GM12878 (cell line): ENCODE results near the gene PVALEF. TPM values are rescaled to one million over a fixed set of nuclear protein-coding genes. Genes with fewer than 3 reads are reported as not detected.
A peak's percentile ranks its signal among the peaks of the same experiment; 100 is the strongest.

Experiments used
- CHD4 ChIP-seq: fragments of 200-600 bp; sonication (generic); IDR thresholded peaks from 2 replicates; pipeline ENCODE4 v1.6.1; 2016; ENCODE audit warnings: mild to moderate bottlenecking
- EED ChIP-seq: sonication (generic); IDR thresholded peaks from 2 replicates; pipeline ENCODE4 v1.6.1; 2016; ENCODE audit warnings: antibody characterized with exemption, low read depth
- EGR1 ChIP-seq, 2 experiments: IDR thresholded peaks; 1 replicate in 1 of 2; 2 replicates in 1 of 2; pipeline ENCODE4 v1.6.1; 2011 to 2012; ENCODE audit warnings: low read depth in 2 of 2, low read length in 2 of 2, borderline replicate concordance in 1 of 2, mild to moderate bottlenecking in 1 of 2, moderate library complexity in 1 of 2
- FOS ChIP-seq: IDR thresholded peaks from 3 replicates; pipeline ENCODE4 v1.6.1; 2011; ENCODE audit warnings: borderline replicate concordance; ENCODE audit not compliant: insufficient read length; ENCODE audit errors: extremely low read depth
- HDGF ChIP-seq: fragments of 450-650 bp; IDR thresholded peaks from 2 replicates; pipeline ENCODE4 v1.6.1; 2016; ENCODE audit warnings: antibody characterized with exemption
- JUNB ChIP-seq: IDR thresholded peaks from 2 replicates; pipeline ENCODE4 v1.6.1; 2016; ENCODE audit warnings: antibody characterized with exemption, mild to moderate bottlenecking
- JUND ChIP-seq: IDR thresholded peaks from 2 replicates; pipeline ENCODE4 v1.6.1; 2012; ENCODE audit warnings: low read depth, mild to moderate bottlenecking, low read length, improper control_type of control experiment, moderate library complexity
- KAT2A ChIP-seq: conservative IDR thresholded peaks from 2 replicates; pipeline ENCODE4 v1.6.1; 2011; ENCODE audit warnings: low read depth, low read length; ENCODE audit not compliant: control insufficient read depth
- LARP7 ChIP-seq: fragments of 450-650 bp; IDR thresholded peaks from 2 replicates; pipeline ENCODE4 v1.6.1; 2017; ENCODE audit warnings: mild to moderate bottlenecking
- NR2F1 ChIP-seq: fragments of 450-650 bp; conservative IDR thresholded peaks from 2 replicates; pipeline ENCODE4 v1.6.1; 2017; ENCODE audit warnings: mild to moderate bottlenecking
- PML ChIP-seq: IDR thresholded peaks from 2 replicates; pipeline ENCODE4 v1.6.1; 2012; ENCODE audit warnings: low read length, inconsistent platforms
- POLR2A ChIP-seq: IDR thresholded peaks from 2 replicates; pipeline ENCODE4 v1.6.1; 2011; ENCODE audit warnings: low read depth, mild to moderate bottlenecking, low read length
- RAD51 ChIP-seq: fragments of 450-650 bp; IDR thresholded peaks from 2 replicates; pipeline ENCODE4 v1.6.1; 2016; ENCODE audit warnings: moderate library complexity, mild to moderate bottlenecking, inconsistent platforms
- RFX5 ChIP-seq: IDR thresholded peaks from 2 replicates; pipeline ENCODE4 v1.6.1; 2011; ENCODE audit warnings: low read depth, low read length, improper control_type of control experiment
- SIX5 ChIP-seq: IDR thresholded peaks from 2 replicates; pipeline ENCODE4 v1.6.1; 2011; ENCODE audit warnings: mild to moderate bottlenecking, low read depth, low read length, moderate library complexity; ENCODE audit not compliant: severe bottlenecking
- SMC3 ChIP-seq: IDR thresholded peaks from 2 replicates; pipeline ENCODE4 v1.6.1; 2011; ENCODE audit warnings: low read length, improper control_type of control experiment, borderline replicate concordance
- STAT3 ChIP-seq: IDR thresholded peaks from 2 replicates; pipeline ENCODE4 v1.6.1; 2011; ENCODE audit warnings: low read depth, low read length, improper control_type of control experiment
- SUPT20H ChIP-seq: IDR thresholded peaks from 2 replicates; pipeline ENCODE4 v1.6.1; 2011; ENCODE audit warnings: low read depth, mild to moderate bottlenecking, low read length, moderate library complexity, borderline replicate concordance; ENCODE audit not compliant: control insufficient read depth
- TAF1 ChIP-seq: IDR thresholded peaks from 2 replicates; pipeline ENCODE4 v1.6.1; 2011; ENCODE audit warnings: mild to moderate bottlenecking, low read depth, low read length, borderline replicate concordance
- TCF12 ChIP-seq: IDR thresholded peaks from 2 replicates; pipeline ENCODE4 v1.6.1; 2011; ENCODE audit warnings: low read depth, mild to moderate bottlenecking, low read length
- YY1 ChIP-seq: IDR thresholded peaks from 2 replicates; pipeline ENCODE4 v1.6.1; 2011; ENCODE audit warnings: low read depth, mild to moderate bottlenecking, low read length
- ZNF622 ChIP-seq: fragments of 450-650 bp; IDR thresholded peaks from 2 replicates; pipeline ENCODE4 v1.6.1; 2017; ENCODE audit warnings: mild to moderate bottlenecking, inconsistent platforms
- polyA plus RNA-seq, 11 experiments: library from polyadenylated mRNA; depleted of rRNA in 4 of 11; unstranded in 6 of 11; stranded (reverse) in 5 of 11; fragments of >200 nt; fragmentation: Nextera tagmentation in 4 of 11; fragmentation: Illumina TruSeq in 1 of 11; extraction: Ambion mirVana in 4 of 11; extraction: Trizol in 1 of 11; gene quantifications; 1 replicate in 1 of 11; 2 replicates in 10 of 11; pipeline versions ENCODE4 v1.2.1 to v1.2.3, GENCODE V29; 2011 to 2016; ENCODE audit warnings: inconsistent platforms in 2 of 11, missing spikeins in 2 of 11, low read depth in 1 of 11
- total RNA-seq, 4 experiments: library from RNA; depleted of rRNA in 3 of 4; stranded (reverse); fragments of >200 nt in 3 of 4; fragmentation: Illumina TruSeq in 1 of 4; extraction: Trizol in 1 of 4; gene quantifications; 2 replicates each; pipeline versions ENCODE4 v1.2.1 to v1.2.3, GENCODE V29; 2013 to 2021
- TF ChIP-seq, protein P1 (sequence below): fragments of 450-650 bp; formaldehyde crosslinking; IDR thresholded peaks from 2 replicates; pipeline ENCODE4 v1.4.0; 2020; ENCODE audit warnings: mild to moderate bottlenecking, moderate library complexity
- TF ChIP-seq, protein P2 (sequence below), 3 experiments: IDR thresholded peaks in 2 of 3; conservative IDR thresholded peaks in 1 of 3; 2 replicates each; pipeline ENCODE4 v1.5.1; 2011; ENCODE audit warnings: low read depth in 3 of 3, low read length in 3 of 3, mild to moderate bottlenecking in 3 of 3, control low read depth in 2 of 3, moderate library complexity in 2 of 3, inconsistent platforms in 1 of 3, mixed read lengths in 1 of 3; ENCODE audit not compliant: control insufficient read depth in 2 of 3, insufficient read depth in 1 of 3; ENCODE audit errors: extremely low read depth in 1 of 3
- TF ChIP-seq, protein P3 (sequence below): IDR thresholded peaks from 2 replicates; pipeline ENCODE4 v1.6.1; 2011; ENCODE audit warnings: borderline replicate concordance, low read depth, mild to moderate bottlenecking, moderate library complexity, mixed read lengths, low read length; ENCODE audit not compliant: insufficient read depth; ENCODE audit errors: extremely low read length

The PVALEF gene
- total and polyA plus RNA-seq, 10 of the 15 experiments (the other 5 are each of a cell fraction or from before 2014, with no cell fraction given): not detected

DNA sequence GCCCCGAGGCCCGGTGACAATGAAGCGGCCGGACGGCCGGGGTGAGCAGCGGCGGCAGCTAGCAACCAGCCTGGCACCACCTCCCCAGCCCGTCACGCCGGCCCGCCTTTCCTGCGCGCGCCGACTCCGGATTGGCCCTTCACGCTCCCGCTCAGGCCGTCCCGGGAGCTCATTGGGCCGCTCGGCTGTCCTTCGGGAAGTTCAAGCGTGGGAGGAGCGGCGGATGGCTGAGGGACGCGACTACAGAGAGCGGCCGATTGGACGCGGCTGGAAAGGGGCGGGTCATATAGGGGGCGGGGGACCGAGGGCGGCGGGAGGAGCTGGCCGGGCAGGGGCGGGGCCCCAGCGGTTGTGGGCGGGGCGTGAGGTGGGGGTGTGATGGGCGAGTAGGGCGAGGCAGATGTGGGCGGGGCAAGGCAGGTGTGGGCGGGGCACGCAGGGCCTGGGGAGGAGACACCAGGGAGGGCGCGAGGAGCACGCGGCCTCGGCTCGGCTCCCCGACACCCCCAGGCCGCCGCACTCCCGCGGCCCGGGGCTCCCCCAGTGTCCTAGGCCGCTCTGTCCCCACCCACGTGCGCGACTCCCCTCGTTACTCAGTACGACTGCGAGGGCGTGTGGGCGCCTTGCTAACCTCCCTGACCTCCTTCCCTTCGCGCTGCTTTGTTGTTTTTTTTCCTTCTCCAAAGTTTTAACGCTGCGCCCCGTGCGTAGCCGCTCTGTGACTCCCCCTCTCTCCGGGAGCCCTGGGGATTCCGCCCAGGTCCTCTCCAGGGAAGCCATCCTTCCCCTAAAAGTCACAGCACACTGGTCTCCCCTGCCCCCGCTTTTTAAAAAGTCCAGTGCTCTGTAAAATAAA lies 57.8 kb downstream of the PVALEF start, which contains the start of gene CEP131 (continued):
- TF ChIP-seq RFX5 (peak; percentile 89), SMC3 (no peak), ZNF622 (no peak), JUNB (no peak), EED (no peak), SIX5 (no peak), STAT3 (no peak), EGR1 (IDR thresholded peaks at IDR 0.05; ENCODE audit: borderline replicate concordance in 1 of 2, low read depth in 2 of 2, low read length in 2 of 2) (peak in 1 of 2 experiments; percentile 79; a peak in 2 of 3 replicates), POLR2A (peak; percentile 46; the same call in 1 of the 2 replicates), CHD4 (no peak), TCF12 (0 out of 2 replicates have a peak, but pooled peaks have one; percentile 27), SUPT20H (no peak), YY1 (no peak), LARP7 (peak; percentile 69), KAT2A (no peak), RAD51 (no peak), JUND (no peak), NR2F1 (peak; percentile 90), FOS (peak; percentile 86), HDGF (no peak; the same call in 1 of the 2 replicates), PML (no peak), TAF1 (peak; percentile 45; the same call in 1 of the 2 replicates)
- TF ChIP-seq, protein P1, sequence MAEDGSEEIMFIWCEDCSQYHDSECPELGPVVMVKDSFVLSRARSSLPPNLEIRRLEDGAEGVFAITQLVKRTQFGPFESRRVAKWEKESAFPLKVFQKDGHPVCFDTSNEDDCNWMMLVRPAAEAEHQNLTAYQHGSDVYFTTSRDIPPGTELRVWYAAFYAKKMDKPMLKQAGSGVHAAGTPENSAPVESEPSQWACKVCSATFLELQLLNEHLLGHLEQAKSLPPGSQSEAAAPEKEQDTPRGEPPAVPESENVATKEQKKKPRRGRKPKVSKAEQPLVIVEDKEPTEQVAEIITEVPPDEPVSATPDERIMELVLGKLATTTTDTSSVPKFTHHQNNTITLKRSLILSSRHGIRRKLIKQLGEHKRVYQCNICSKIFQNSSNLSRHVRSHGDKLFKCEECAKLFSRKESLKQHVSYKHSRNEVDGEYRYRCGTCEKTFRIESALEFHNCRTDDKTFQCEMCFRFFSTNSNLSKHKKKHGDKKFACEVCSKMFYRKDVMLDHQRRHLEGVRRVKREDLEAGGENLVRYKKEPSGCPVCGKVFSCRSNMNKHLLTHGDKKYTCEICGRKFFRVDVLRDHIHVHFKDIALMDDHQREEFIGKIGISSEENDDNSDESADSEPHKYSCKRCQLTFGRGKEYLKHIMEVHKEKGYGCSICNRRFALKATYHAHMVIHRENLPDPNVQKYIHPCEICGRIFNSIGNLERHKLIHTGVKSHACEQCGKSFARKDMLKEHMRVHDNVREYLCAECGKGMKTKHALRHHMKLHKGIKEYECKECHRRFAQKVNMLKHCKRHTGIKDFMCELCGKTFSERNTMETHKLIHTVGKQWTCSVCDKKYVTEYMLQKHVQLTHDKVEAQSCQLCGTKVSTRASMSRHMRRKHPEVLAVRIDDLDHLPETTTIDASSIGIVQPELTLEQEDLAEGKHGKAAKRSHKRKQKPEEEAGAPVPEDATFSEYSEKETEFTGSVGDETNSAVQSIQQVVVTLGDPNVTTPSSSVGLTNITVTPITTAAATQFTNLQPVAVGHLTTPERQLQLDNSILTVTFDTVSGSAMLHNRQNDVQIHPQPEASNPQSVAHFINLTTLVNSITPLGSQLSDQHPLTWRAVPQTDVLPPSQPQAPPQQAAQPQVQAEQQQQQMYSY: no peak
- TF ChIP-seq, protein P2, sequence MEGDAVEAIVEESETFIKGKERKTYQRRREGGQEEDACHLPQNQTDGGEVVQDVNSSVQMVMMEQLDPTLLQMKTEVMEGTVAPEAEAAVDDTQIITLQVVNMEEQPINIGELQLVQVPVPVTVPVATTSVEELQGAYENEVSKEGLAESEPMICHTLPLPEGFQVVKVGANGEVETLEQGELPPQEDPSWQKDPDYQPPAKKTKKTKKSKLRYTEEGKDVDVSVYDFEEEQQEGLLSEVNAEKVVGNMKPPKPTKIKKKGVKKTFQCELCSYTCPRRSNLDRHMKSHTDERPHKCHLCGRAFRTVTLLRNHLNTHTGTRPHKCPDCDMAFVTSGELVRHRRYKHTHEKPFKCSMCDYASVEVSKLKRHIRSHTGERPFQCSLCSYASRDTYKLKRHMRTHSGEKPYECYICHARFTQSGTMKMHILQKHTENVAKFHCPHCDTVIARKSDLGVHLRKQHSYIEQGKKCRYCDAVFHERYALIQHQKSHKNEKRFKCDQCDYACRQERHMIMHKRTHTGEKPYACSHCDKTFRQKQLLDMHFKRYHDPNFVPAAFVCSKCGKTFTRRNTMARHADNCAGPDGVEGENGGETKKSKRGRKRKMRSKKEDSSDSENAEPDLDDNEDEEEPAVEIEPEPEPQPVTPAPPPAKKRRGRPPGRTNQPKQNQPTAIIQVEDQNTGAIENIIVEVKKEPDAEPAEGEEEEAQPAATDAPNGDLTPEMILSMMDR (IDR thresholded peaks at IDR 0.05 in 2 of 3, conservative IDR thresholded peaks at IDR 0.05 in 1 of 3; ENCODE audit: control insufficient read depth in 2 of 3, extremely low read depth in 1 of 3, insufficient read depth in 1 of 3, low read depth in 3 of 3, low read length in 3 of 3): no peak
- TF ChIP-seq, protein P3, sequence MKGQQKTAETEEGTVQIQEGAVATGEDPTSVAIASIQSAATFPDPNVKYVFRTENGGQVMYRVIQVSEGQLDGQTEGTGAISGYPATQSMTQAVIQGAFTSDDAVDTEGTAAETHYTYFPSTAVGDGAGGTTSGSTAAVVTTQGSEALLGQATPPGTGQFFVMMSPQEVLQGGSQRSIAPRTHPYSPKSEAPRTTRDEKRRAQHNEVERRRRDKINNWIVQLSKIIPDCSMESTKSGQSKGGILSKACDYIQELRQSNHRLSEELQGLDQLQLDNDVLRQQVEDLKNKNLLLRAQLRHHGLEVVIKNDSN: no peak
